Uterus (tissue), 4 donors: ENCODE measurements around the gene SLC39A11. TPM values are rescaled to one million over a fixed set of nuclear protein-coding genes. Genes with fewer than 3 reads are reported as not detected.
"Not testable (repeated sequence)": the region's sequence is repeated elsewhere in the genome, so short reads cannot be mapped to it uniquely, and the experiment has no call there.

Experiments used
- DNase-seq, 2 donors: peaks; one replicate each; pipeline ENCODE4 v3.0.0-alpha.2; 2019 to 2020
- H3K27ac ChIP-seq, 2 donors: fragments of 200-600 bp; sonication (generic); 1 replicate in 1 of 2; 2 replicates in 1 of 2; pipeline ENCODE4 v1.5.1; 2016 to 2018
- H3K27me3 ChIP-seq, 2 donors: fragments of 200-600 bp; sonication (generic); one replicate each; pipeline ENCODE4 v1.5.1; 2018 to 2019; ENCODE audit warnings: control low read depth in 1 of 2
- H3K36me3 ChIP-seq, 2 donors: fragments of 200-600 bp; sonication (generic); one replicate each; pipeline ENCODE4 v1.5.1; 2019; ENCODE audit warnings: control low read depth in 1 of 2
- H3K4me1 ChIP-seq, 2 donors: fragments of 200-600 bp; sonication (generic); one replicate each; pipeline ENCODE4 v1.5.1; 2018 to 2019; ENCODE audit warnings: control low read depth in 1 of 2
- H3K4me3 ChIP-seq, 2 donors: fragments of 200-600 bp; sonication (generic); 1 replicate in 1 of 2; 2 replicates in 1 of 2; pipeline ENCODE4 v1.5.1; 2018 to 2019; ENCODE audit warnings: mild to moderate bottlenecking in 1 of 2
- H3K9me3 ChIP-seq, 2 donors: fragments of 200-600 bp; sonication (generic); one replicate each; pipeline ENCODE4 v1.5.1; 2019; ENCODE audit warnings: control low read depth in 1 of 2
- CTCF ChIP-seq, 4 experiments: fragments of 200-600 bp in 2 of 4; fragments of 450-650 bp in 2 of 4; sonication (generic) in 2 of 4; IDR thresholded peaks; one replicate each; pipeline ENCODE4 v1.5.1; 2016 to 2019; ENCODE audit warnings: antibody characterized with exemption in 4 of 4, mild to moderate bottlenecking in 2 of 4, moderate library complexity in 1 of 4
- POLR2A ChIP-seq, 2 donors: fragments of 450-650 bp; IDR thresholded peaks; one replicate each; pipeline ENCODE4 v1.6.1; 2016; ENCODE audit warnings: antibody characterized with exemption in 2 of 2, mild to moderate bottlenecking in 1 of 2, moderate library complexity in 1 of 2
- intact Hi-C: fragments of 100-400 bp; cut with DNase I; formaldehyde crosslinking; loops from one replicate; pipeline ENCODE4 v1.15.1; 2023; ENCODE audit warnings: low total_unique reads
- total RNA-seq, 4 donors: library from RNA; depleted of rRNA in 3 of 4; stranded (reverse); fragments of >200 nt in 3 of 4; gene quantifications; one replicate each; pipeline versions ENCODE4 v1.1.0 to v1.2.4, GENCODE V29; 2014 to 2023
- donor health status: DM: yes; HTN: yes; CAD: no.

The SLC39A11 gene
- total RNA-seq, 4 donors from 2014 or later: 5.4 to 56.2 (median 21.0) TPM

DNA sequence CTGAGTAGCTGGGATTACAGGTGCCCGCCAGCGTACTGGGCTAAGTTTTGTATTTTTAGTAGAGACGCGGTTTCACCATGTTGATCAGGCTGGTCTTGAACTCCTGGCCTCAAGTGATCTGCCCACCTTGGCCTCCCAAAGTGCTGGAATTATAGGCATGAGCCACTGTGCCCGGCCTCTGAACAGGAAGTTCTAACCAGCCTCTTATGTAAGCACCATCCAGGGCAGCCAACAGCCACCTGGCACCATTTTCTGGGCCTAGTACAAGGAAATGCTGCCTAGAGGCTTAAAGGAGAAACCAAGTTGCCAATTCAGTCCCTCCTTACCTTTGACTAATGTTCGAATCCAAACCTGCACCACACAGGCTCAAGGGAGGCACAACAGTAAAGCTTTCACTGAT, 8.5 kb upstream of the SLC39A11 start:
- Histone ChIP-seq H3K27ac (no peak overlapping the region), H3K36me3 (no peaks in the 10 kb centered on the region), H3K4me1 (no peaks in the 10 kb centered on the region), H3K4me3 (no peak overlapping the region), H3K27me3 (no peaks in the 10 kb centered on the region), H3K9me3 (no peaks in the 10 kb centered on the region)
- TF ChIP-seq POLR2A (IDR thresholded peaks at IDR 0.05) (no peak), CTCF (IDR thresholded peaks at IDR 0.05) (no peak)
- DNase-seq: no peak
- intact Hi-C loops: no loop called here

- intact Hi-C loops: no loop called here
- Histone ChIP-seq H3K27ac (no peak overlapping the region), H3K36me3 (no peaks in the 10 kb centered on the region)
Measured at GRCh38 chr17:73100363-73100762, 7.9 kb upstream of the SLC39A11 start.

GRCh38 chr17:73099511-73099910, 7.0 kb upstream of the SLC39A11 start:
- H3K4me3 ChIP-seq: no peak overlapping the region
- H3K27me3 ChIP-seq: no peaks in the 10 kb centered on the region
- no peaks in the 10 kb centered on the region for H3K9me3 ChIP-seq
- H3K36me3 ChIP-seq: no peaks in the 10 kb centered on the region
- H3K4me1 ChIP-seq: no peaks in the 10 kb centered on the region
- intact Hi-C loops: no loop called here
- TF ChIP-seq POLR2A (IDR thresholded peaks at IDR 0.05) (no peak), CTCF (IDR thresholded peaks at IDR 0.05) (no peak)
- DNase-seq: no peak
- H3K27ac ChIP-seq: no peak overlapping the region

More at GRCh38 chr17:73100363-73100762, 7.9 kb upstream of the SLC39A11 start:
- H3K9me3 ChIP-seq: no peaks in the 10 kb centered on the region
- no peaks in the 10 kb centered on the region for H3K4me1 ChIP-seq
- TF ChIP-seq CTCF (IDR thresholded peaks at IDR 0.05): no peak
- TF ChIP-seq POLR2A (IDR thresholded peaks at IDR 0.05): no peak
- DNase-seq: no peak
- H3K27me3 ChIP-seq: no peaks in the 10 kb centered on the region
- no peak overlapping the region for H3K4me3 ChIP-seq

DNA sequence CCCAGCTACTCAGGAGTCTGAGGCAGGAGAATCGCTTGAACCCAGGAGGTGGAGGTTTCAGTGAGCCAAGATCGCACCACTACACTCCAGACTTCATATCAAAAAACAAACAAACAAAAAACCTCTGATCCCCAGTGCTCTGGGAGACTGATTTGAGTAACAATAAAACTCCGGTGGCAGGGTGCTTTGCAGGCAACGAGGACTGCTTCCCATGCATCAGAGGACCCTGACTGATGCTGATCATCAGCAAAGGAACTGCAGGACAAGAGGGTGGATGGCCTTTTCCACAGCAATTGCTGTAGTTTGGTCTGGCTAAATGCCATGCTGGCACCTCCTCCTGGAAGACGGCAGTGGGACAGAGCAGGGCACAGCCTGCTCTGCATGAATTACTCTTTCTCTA, 6.4 kb upstream of the SLC39A11 start:
- TF ChIP-seq POLR2A (IDR thresholded peaks at IDR 0.05) (no peak), CTCF (IDR thresholded peaks at IDR 0.05) (no peak)
- Histone ChIP-seq H3K4me1 (no peaks in the 10 kb centered on the region), H3K9me3 (no peaks in the 10 kb centered on the region), H3K4me3 (no peak overlapping the region), H3K27me3 (no peaks in the 10 kb centered on the region), H3K27ac (no peak overlapping the region), H3K36me3 (no peaks in the 10 kb centered on the region)
- intact Hi-C loops: no loop called here
- DNase-seq: no peak

DNA sequence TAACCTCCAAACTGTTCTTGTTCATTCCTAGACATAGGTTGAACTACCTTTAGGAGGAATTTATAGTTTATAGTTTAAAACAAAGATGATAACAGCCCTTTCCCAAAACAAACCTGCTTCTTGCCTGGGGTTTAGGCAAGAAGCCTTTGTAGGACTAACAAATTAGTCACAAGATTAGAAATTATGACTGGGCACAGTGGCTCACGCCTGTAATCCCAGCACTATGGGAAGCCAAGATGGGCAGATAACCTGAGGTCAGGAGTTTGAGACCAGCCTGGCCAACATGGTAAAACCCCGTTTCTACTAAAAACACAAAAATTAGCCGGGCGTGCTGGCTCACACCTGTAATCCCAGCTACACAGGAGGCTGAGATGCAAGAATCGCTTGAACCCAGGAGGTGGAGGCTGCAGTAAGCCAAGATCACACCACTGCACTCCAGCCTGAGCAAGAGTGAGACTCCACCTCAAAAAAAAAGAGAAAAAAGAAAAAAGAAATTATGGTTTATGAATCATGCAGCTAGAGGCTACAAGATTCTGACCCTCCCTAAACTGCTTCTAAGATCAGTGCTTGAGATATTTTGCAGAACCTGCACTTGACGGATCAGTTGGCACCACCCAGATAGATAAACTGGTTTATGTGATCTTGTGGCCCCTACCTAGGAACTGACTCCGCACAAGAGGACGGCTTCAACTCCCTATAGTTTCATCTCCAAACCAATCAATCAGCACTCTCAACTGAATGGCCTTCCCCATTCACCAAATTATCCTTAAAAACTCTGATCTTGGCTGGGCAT, 5.7 kb upstream of the SLC39A11 start:
- H3K4me3 ChIP-seq, H3K9me3 ChIP-seq, H3K4me1 ChIP-seq, H3K36me3 ChIP-seq, H3K27me3 ChIP-seq, H3K27ac ChIP-seq, intact Hi-C loops, DNase-seq: not testable (repeated sequence)
